CD14-positive monocyte (primary cell): ENCODE measurements around the gene SASH3. TPM values are rescaled to one million over a fixed set of nuclear protein-coding genes. Genes with fewer than 3 reads are reported as not detected.
A peak's percentile ranks its signal among the peaks of the same experiment; 100 is the strongest.

Experiments
- DNase-seq, 3 donors: peaks; one replicate each; pipeline ENCODE4 v3.0.0-alpha.2; 2011 to 2022
- H2AFZ ChIP-seq: 2 replicates; pipeline ENCODE4 v1.6.0; 2012; ENCODE audit warnings: mild to moderate bottlenecking, low read depth, low read length, inconsistent platforms; ENCODE audit not compliant: insufficient read depth, poor library complexity, severe bottlenecking
- H3K27ac ChIP-seq, 2 donors: 1 replicate in 1 of 2; 2 replicates in 1 of 2; pipeline ENCODE4 v1.5.1; 2012 to 2013; ENCODE audit warnings: low read length in 2 of 2, control low read depth in 1 of 2, inconsistent platforms in 1 of 2, low read depth in 1 of 2, mild to moderate bottlenecking in 1 of 2
- H3K27me3 ChIP-seq, 2 donors: one replicate each; pipeline versions ENCODE4 v1.6.0 to v1.6.1; 2011 to 2013; ENCODE audit warnings: low read length in 2 of 2; ENCODE audit not compliant: control insufficient read depth in 2 of 2, insufficient read depth in 2 of 2
- H3K36me3 ChIP-seq, 2 donors: replicated peaks in 1 of 2; 1 replicate in 1 of 2; 2 replicates in 1 of 2; pipeline versions ENCODE4 v1.5.1 to v1.6.1; 2012 to 2013; ENCODE audit warnings: low read length in 2 of 2, control low read depth in 1 of 2, inconsistent platforms in 1 of 2, mild to moderate bottlenecking in 1 of 2; ENCODE audit not compliant: insufficient read depth in 2 of 2, control insufficient read depth in 1 of 2
- H3K4me1 ChIP-seq, 2 donors: 1 replicate in 1 of 2; 2 replicates in 1 of 2; pipeline versions ENCODE4 v1.5.1 to v1.6.1; 2012 to 2013; ENCODE audit warnings: low read length in 2 of 2, control low read depth in 1 of 2, inconsistent platforms in 1 of 2, mild to moderate bottlenecking in 1 of 2, moderate library complexity in 1 of 2; ENCODE audit not compliant: insufficient read depth in 2 of 2, control insufficient read depth in 1 of 2
- H3K4me2 ChIP-seq: replicated peaks from 2 replicates; pipeline ENCODE3; 2012; ENCODE audit warnings: low read length, moderate library complexity, mild to moderate bottlenecking; ENCODE audit not compliant: poor library complexity, severe bottlenecking; ENCODE audit errors: extremely low read depth
- H3K4me3 ChIP-seq, 3 experiments: fragments of 200-600 bp in 1 of 3; sonication (generic) in 1 of 3; replicated peaks in 1 of 3; 1 replicate in 2 of 3; 2 replicates in 1 of 3; pipeline ENCODE4 v1.5.1; 2011 to 2013; ENCODE audit warnings: low read length in 3 of 3, mild to moderate bottlenecking in 3 of 3, control low read depth in 2 of 3, low read depth in 2 of 3, inconsistent platforms in 1 of 3, moderate library complexity in 1 of 3
- H3K79me2 ChIP-seq: 2 replicates; pipeline ENCODE4 v1.6.0; 2012; ENCODE audit warnings: mild to moderate bottlenecking, control low read depth, inconsistent platforms, low read length, moderate library complexity; ENCODE audit not compliant: insufficient read depth
- H3K9ac ChIP-seq: 2 replicates; pipeline ENCODE4 v1.6.0; 2017; ENCODE audit warnings: low read length, mild to moderate bottlenecking; ENCODE audit not compliant: insufficient read depth, poor library complexity, severe bottlenecking
- H3K9me3 ChIP-seq, 2 donors: replicated peaks in 1 of 2; 1 replicate in 1 of 2; 2 replicates in 1 of 2; pipeline versions ENCODE4 v1.5.1 to v1.6.1; 2012 to 2013; ENCODE audit warnings: low read length in 2 of 2, control low read depth in 1 of 2; ENCODE audit not compliant: control insufficient read depth in 1 of 2, insufficient read depth in 1 of 2
- H4K20me1 ChIP-seq: 2 replicates; pipeline ENCODE4 v1.6.0; 2012; ENCODE audit warnings: mild to moderate bottlenecking, low read length, control low read depth, moderate library complexity; ENCODE audit not compliant: insufficient read depth
- H3K27ac Mint-ChIP-seq, 7 donors: one replicate each; pipeline ENCODE4 v1.8.0; 2020; ENCODE audit warnings: mild to moderate bottlenecking in 7 of 7, mixed read lengths in 7 of 7, moderate library complexity in 6 of 7, inconsistent platforms in 2 of 7
- H3K27me3 Mint-ChIP-seq, 3 donors: one replicate each; pipeline ENCODE4 v1.8.0; 2021 to 2022; ENCODE audit warnings: low read depth in 3 of 3, mild to moderate bottlenecking in 3 of 3, mixed read lengths in 3 of 3, moderate library complexity in 3 of 3, inconsistent platforms in 1 of 3
- H3K36me3 Mint-ChIP-seq, 2 donors: one replicate each; pipeline ENCODE4 v1.8.0; 2020; ENCODE audit warnings: mixed read lengths in 2 of 2, inconsistent platforms in 1 of 2, mild to moderate bottlenecking in 1 of 2
- H3K4me1 Mint-ChIP-seq: one replicate; pipeline ENCODE4 v1.8.0; 2020; ENCODE audit warnings: mild to moderate bottlenecking, mixed read lengths
- H3K4me3 Mint-ChIP-seq, 2 donors: one replicate each; pipeline ENCODE4 v1.8.0; 2020; ENCODE audit warnings: mild to moderate bottlenecking in 2 of 2, mixed read lengths in 2 of 2, moderate library complexity in 1 of 2
- H3K9me3 Mint-ChIP-seq, 7 donors: one replicate each; pipeline ENCODE4 v1.8.0; 2020 to 2022; ENCODE audit warnings: mixed read lengths in 7 of 7, mild to moderate bottlenecking in 6 of 7, moderate library complexity in 6 of 7, inconsistent platforms in 2 of 7
- CTCF ChIP-seq: fragments of 200-600 bp; IDR thresholded peaks from one replicate; pipeline ENCODE4 v1.8.0; 2022; ENCODE audit warnings: antibody characterized with exemption, mild to moderate bottlenecking
- WGBS: methylation state at CpG from one replicate; pipeline ENCODE4 v1.1.5; 2013; ENCODE audit warnings: missing lambda C conversion rate; ENCODE audit not compliant: insufficient coverage; 5-methylcytosine and 5-hydroxymethylcytosine counted together
- intact Hi-C, 2 donors: fragments of 100-400 bp; cut with micrococcal nuclease; formaldehyde crosslinking; loops; one replicate each; pipeline versions ENCODE4 v1.15.0 to v1.15.1; 2023
- polyA plus RNA-seq, 3 donors: library from polyadenylated mRNA; depleted of rRNA in 1 of 3; unstranded in 2 of 3; stranded (reverse) in 1 of 3; fragments of 300-500 nt in 2 of 3; fragments of >200 nt in 1 of 3; fragmentation: Illumina TruSeq in 2 of 3; gene quantifications; 1 replicate in 2 of 3; 2 replicates in 1 of 3; pipeline ENCODE4 v1.2.3, GENCODE V29; 2012 to 2021

Gene SASH3
- polyA plus RNA-seq, 3 donors, result 127 to 272 (median 179) TPM

GRCh38 chrX:129743821-129744220 lies 35.9 kb upstream of the SASH3 start:
- H3K4me1 ChIP-seq, result peaks cover 66 to 68% of the 10 kb centered on the region in 2 donors
- TF ChIP-seq CTCF, result no peak
- no CpG with 5 or more reads among the region's 4 CpGs for WGBS
- no peaks in the 10 kb centered on the region for H3K9me3 ChIP-seq
- DNase-seq, result no peak
- no peak overlapping the region for H3K27ac ChIP-seq
- no peaks in the 10 kb centered on the region for H3K79me2 ChIP-seq
- H3K36me3 Mint-ChIP-seq, result no peaks in the 10 kb centered on the region
- H3K4me3 ChIP-seq, result no peak overlapping the region
- H3K9ac ChIP-seq, result no peak overlapping the region
- H3K4me3 Mint-ChIP-seq, result no peak overlapping the region
- H3K27me3 ChIP-seq, result no peaks in the 10 kb centered on the region
- H3K27me3 Mint-ChIP-seq, result peaks cover 0 to 11% (median 0%) of the 10 kb centered on the region in 3 donors
- H4K20me1 ChIP-seq, result no peaks in the 10 kb centered on the region
- no peak overlapping the region for H2AFZ ChIP-seq
- H3K4me2 ChIP-seq, result no peak overlapping the region
- H3K36me3 ChIP-seq, result no peaks in the 10 kb centered on the region
- intact Hi-C loops, result no loop called here
- H3K27ac Mint-ChIP-seq, result peak overlapping the region in 2 of 7 donors; percentile 28 to 55
- H3K9me3 Mint-ChIP-seq, result no peaks in the 10 kb centered on the region
- H3K4me1 Mint-ChIP-seq, result peaks cover 79% of the 10 kb centered on the region

- H3K27me3 ChIP-seq, result no peaks in the 10 kb centered on the region
- Mint-ChIP-seq H3K27me3 (peaks cover 0 to 11% (median 0%) of the 10 kb centered on the region in 3 donors), H3K36me3 (no peaks in the 10 kb centered on the region), H3K4me1 (peaks cover 77% of the 10 kb centered on the region), H3K27ac (peak overlapping the region in 2 of 7 donors; percentile 42 to 43), H3K9me3 (no peaks in the 10 kb centered on the region), H3K4me3 (no peak overlapping the region)
- intact Hi-C loops, result no loop called here
- DNase-seq, result no peak
- H3K9ac ChIP-seq, result no peak overlapping the region
- 77% methylated on average over 3 of the region's 10 CpGs for WGBS
- no peak overlapping the region for H2AFZ ChIP-seq
- H3K79me2 ChIP-seq, result no peaks in the 10 kb centered on the region
- peaks cover 66 to 68% of the 10 kb centered on the region in 2 donors for H3K4me1 ChIP-seq
- H4K20me1 ChIP-seq, result no peaks in the 10 kb centered on the region
- H3K36me3 ChIP-seq, result no peaks in the 10 kb centered on the region
- no peak overlapping the region for H3K4me3 ChIP-seq
- no peaks in the 10 kb centered on the region for H3K9me3 ChIP-seq
- TF ChIP-seq CTCF, result no peak
- H3K4me2 ChIP-seq, result no peak overlapping the region
- H3K27ac ChIP-seq, result no peak overlapping the region
Observed at GRCh38 chrX:129744861-129745321, 34.9 kb upstream of the SASH3 start.
